Psoas muscle (tissue), 8 donors: ENCODE results near the gene TMEM223. TPM values are rescaled to one million over a fixed set of nuclear protein-coding genes. Genes with fewer than 3 reads are reported as not detected.

Source experiments
- ATAC-seq, 4 donors: fragments of 200-7000 bp; cut with Tn5 transposase; one replicate each; pipeline ENCODE4 v1.9.1; 2020; ENCODE audit warnings: moderate library complexity in 3 of 4, mild to moderate bottlenecking in 2 of 4
- DNase-seq, 2 donors: peaks; one replicate each; pipeline ENCODE4 v3.0.0-alpha.2; 2020
- H3K27ac ChIP-seq: fragments of 200-600 bp; one replicate; pipeline ENCODE4 v1.8.0; 2022
- H3K27me3 ChIP-seq, 3 donors: fragments of 200-600 bp in 1 of 3; one replicate each; pipeline versions ENCODE4 v1.6.1 to v1.8.0; 2013 to 2022; ENCODE audit warnings: low read length in 2 of 3, mild to moderate bottlenecking in 2 of 3, moderate library complexity in 1 of 3; ENCODE audit not compliant: insufficient read depth in 3 of 3
- H3K36me3 ChIP-seq, 2 donors: fragments of 200-600 bp in 1 of 2; one replicate each; pipeline versions ENCODE4 v1.6.1 to v1.8.0; 2013 to 2022; ENCODE audit warnings: low read depth in 1 of 2, mild to moderate bottlenecking in 1 of 2, moderate library complexity in 1 of 2; ENCODE audit not compliant: insufficient read depth in 1 of 2
- H3K4me1 ChIP-seq: fragments of 200-600 bp; one replicate; pipeline ENCODE4 v1.8.0; 2022
- H3K4me3 ChIP-seq: fragments of 200-600 bp; one replicate; pipeline ENCODE4 v1.8.0; 2022; ENCODE audit warnings: mild to moderate bottlenecking
- H3K9me3 ChIP-seq: fragments of 200-600 bp; one replicate; pipeline ENCODE4 v1.8.0; 2022
- WGBS, 3 donors: extraction: QIAGEN DNeasy Blood & Tissue Kit; methylation state at CpG; one replicate each; pipeline versions ENCODE4 v1.1.6 to v1.1.7; 2013; 5-methylcytosine and 5-hydroxymethylcytosine counted together
- intact Hi-C, 2 donors: fragments of 100-400 bp; cut with DNase I; formaldehyde crosslinking; loops; one replicate each; pipeline versions ENCODE4 v1.11.0 to v1.14.2; 2022
- polyA plus RNA-seq, 3 donors: library from polyadenylated mRNA; stranded (reverse); fragments of 200-250 nt; gene quantifications; one replicate each; pipeline ENCODE4 v1.2.3, GENCODE V29; 2013
- total RNA-seq, 4 donors: library from RNA; stranded (reverse); fragmentation: NEBNext Ultra II Directional in 2 of 4; extraction: Animal tissue kit (Norgen Biotek cat#: 25700) in 2 of 4; gene quantifications; one replicate each; pipeline versions ENCODE4 v1.2.1 to v1.2.4, GENCODE V29; 2021 to 2023
- TF ChIP-seq, protein P1 (sequence below): fragments of 200-600 bp; IDR thresholded peaks from one replicate; pipeline ENCODE4 v1.8.0; 2022; ENCODE audit warnings: antibody characterized with exemption
- donor health status: healthy with polysubstance abuse.
- donor health status: DM: no; HTN: no; CAD: no; lungs with moderate emphysema.
- donor health status: Bipolar disorder and iron deficiency.
- donor health status: healthy.
- donor health status: DM: yes; HTN: yes; CAD: no.
- donor health status: DM: no; HTN: no; CAD: no.
- donor health status: DM: no; HTN: no; CAD: no.
- donor health status: DM: yes; HTN: yes; CAD: no.

Gene TMEM223
- total and polyA plus RNA-seq, 7 donors, result 6.2 to 37.7 (median 11.5) TPM

- Histone ChIP-seq H3K27ac (peak overlapping the region; percentile 99), H3K4me1 (peaks cover 34% of the 10 kb centered on the region), H3K27me3 (no peaks in the 10 kb centered on the region), H3K4me3 (peak overlapping the region; percentile 97), H3K9me3 (no peaks in the 10 kb centered on the region), H3K36me3 (peaks cover 0 to 73% of the 10 kb centered on the region in 2 donors)
- intact Hi-C loops, result loop anchor here (2.0 to 5.0 kb wide), 3 partner anchors 46 to 76 kb away; partner anchors contain the start of genes STX5 (in 1 of the 2) and TEX54 (in 1 of the 2)
- ATAC-seq, result peak; percentile 80 to 84 (median 84)
- peak; percentile 91 to 95 for DNase-seq
- TF ChIP-seq, protein P1, sequence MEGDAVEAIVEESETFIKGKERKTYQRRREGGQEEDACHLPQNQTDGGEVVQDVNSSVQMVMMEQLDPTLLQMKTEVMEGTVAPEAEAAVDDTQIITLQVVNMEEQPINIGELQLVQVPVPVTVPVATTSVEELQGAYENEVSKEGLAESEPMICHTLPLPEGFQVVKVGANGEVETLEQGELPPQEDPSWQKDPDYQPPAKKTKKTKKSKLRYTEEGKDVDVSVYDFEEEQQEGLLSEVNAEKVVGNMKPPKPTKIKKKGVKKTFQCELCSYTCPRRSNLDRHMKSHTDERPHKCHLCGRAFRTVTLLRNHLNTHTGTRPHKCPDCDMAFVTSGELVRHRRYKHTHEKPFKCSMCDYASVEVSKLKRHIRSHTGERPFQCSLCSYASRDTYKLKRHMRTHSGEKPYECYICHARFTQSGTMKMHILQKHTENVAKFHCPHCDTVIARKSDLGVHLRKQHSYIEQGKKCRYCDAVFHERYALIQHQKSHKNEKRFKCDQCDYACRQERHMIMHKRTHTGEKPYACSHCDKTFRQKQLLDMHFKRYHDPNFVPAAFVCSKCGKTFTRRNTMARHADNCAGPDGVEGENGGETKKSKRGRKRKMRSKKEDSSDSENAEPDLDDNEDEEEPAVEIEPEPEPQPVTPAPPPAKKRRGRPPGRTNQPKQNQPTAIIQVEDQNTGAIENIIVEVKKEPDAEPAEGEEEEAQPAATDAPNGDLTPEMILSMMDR, result peak; percentile 93
- 0 to 3% (median 1%) methylated on average over 30 to 51 of the region's 51 CpGs for whole genome bisulfite sequencing, 3 donors
Observed at GRCh38 chr11:62786318-62787004, 5.3 kb downstream of the TMEM223 start.

- Histone ChIP-seq H3K36me3 (peaks cover 0 to 84% of the 10 kb centered on the region in 2 donors), H3K27ac (no peak overlapping the region), H3K27me3 (no peaks in the 10 kb centered on the region), H3K4me1 (peaks cover 9% of the 10 kb centered on the region), H3K4me3 (no peak overlapping the region), H3K9me3 (no peaks in the 10 kb centered on the region)
- DNase-seq (no peak), ATAC-seq (no peak)
- intact Hi-C loops, result no loop called here
- 91 to 95% (median 93%) methylated on average over 7 of the region's 7 CpGs for WGBS, 3 donors
- TF ChIP-seq, protein P1, result no peak
Observed at GRCh38 chr11:62782753-62783152, 9.1 kb downstream of the TMEM223 start.

GRCh38 chr11:62778441-62778840, 13.4 kb downstream of the TMEM223 start:
- ATAC-seq, result no peak
- peaks cover 0 to 83% of the 10 kb centered on the region in 2 donors for H3K36me3 ChIP-seq
- TF ChIP-seq, protein P1, result no peak

DNA sequence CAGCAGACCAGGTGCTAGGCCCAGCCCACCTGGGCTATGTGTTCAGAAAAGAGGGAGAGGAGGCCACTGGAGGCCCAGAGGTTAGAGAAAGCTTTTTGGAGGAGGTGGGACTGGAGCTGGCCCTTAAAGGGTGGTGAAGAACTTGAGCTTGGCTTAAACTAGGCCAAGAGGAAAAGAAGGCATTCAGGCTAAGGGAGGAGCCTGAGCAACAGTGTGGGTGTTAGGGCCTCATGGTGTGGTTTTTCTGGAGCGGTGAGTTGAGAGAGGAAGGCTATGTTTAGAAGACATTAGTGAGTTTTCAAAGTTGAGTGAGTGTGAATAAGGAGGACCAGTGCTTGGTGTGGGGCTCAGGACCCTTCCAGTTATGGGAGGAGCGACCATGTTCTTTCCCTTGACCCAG, 14.4 kb downstream of the TMEM223 start:
- Histone ChIP-seq H3K27ac (no peak overlapping the region), H3K4me3 (no peak overlapping the region), H3K9me3 (no peaks in the 10 kb centered on the region), H3K36me3 (peaks cover 0 to 73% of the 10 kb centered on the region in 2 donors), H3K4me1 (peaks cover 4% of the 10 kb centered on the region), H3K27me3 (no peaks in the 10 kb centered on the region)
- TF ChIP-seq, protein P1, result no peak
- ATAC-seq, result no peak
- intact Hi-C loops, result no loop called here
- WGBS, 3 donors, result 90 to 93% (median 91%) methylated on average over 2 of the region's 2 CpGs
- no peak for DNase-seq

More at GRCh38 chr11:62778441-62778840, 13.4 kb downstream of the TMEM223 start:
- Histone ChIP-seq H3K27me3 (no peaks in the 10 kb centered on the region), H3K27ac (no peak overlapping the region), H3K4me3 (no peak overlapping the region), H3K4me1 (no peaks in the 10 kb centered on the region), H3K9me3 (no peaks in the 10 kb centered on the region)
- no peak for DNase-seq
- intact Hi-C loops, result no loop called here
- WGBS, 3 donors, result 85 to 93% (median 92%) methylated on average over 3 of the region's 3 CpGs
